GM12891 (cell line): ENCODE measurements around the gene SPRED2.

Experiments
- DNase-seq: peaks from one replicate; pipeline ENCODE4 v3.0.0; 2011; ENCODE audit warnings: low spot score; ENCODE audit not compliant: insufficient read length
- FAIRE-seq: peaks from 2 replicates; lab custom pipeline; 2011; peaks lifted over from hg19 to GRCh38; lab: Jason Lieb, UNC
- PAX5 ChIP-seq: IDR thresholded peaks from 2 replicates; pipeline ENCODE4 v1.6.1; 2011; ENCODE audit warnings: low read length, moderate library complexity, mild to moderate bottlenecking; ENCODE audit not compliant: insufficient read depth, severe bottlenecking
- POLR2A ChIP-seq: IDR thresholded peaks from 2 replicates; pipeline ENCODE4 v1.6.1; 2011; ENCODE audit warnings: low read depth, low read length, control low read depth
- POLR2AphosphoS5 ChIP-seq: IDR thresholded peaks from 2 replicates; pipeline ENCODE4 v1.6.1; 2011; ENCODE audit warnings: low read depth, low read length, control low read depth
- POU2F2 ChIP-seq: IDR thresholded peaks from 2 replicates; pipeline ENCODE4 v1.6.1; 2011; ENCODE audit warnings: low read depth, mild to moderate bottlenecking, control low read depth, low read length, moderate library complexity
- SPI1 ChIP-seq: IDR thresholded peaks from 2 replicates; pipeline ENCODE4 v1.6.1; 2011; ENCODE audit warnings: low read depth, low read length, control low read depth
- TAF1 ChIP-seq: IDR thresholded peaks from 2 replicates; pipeline ENCODE4 v1.6.1; 2011; ENCODE audit warnings: low read depth, low read length, control low read depth

The SPRED2 gene

GRCh38 chr2:65465857-65466256 lies 33.5 kb upstream of the SPRED2 start:
- FAIRE-seq: no peak

GRCh38 chr2:65465124-65465523 lies 32.7 kb upstream of the SPRED2 start:
- no peak for TF ChIP-seq POU2F2
- no peak for TF ChIP-seq POLR2AphosphoS5
- TF ChIP-seq POLR2A: no peak
- no peak for TF ChIP-seq SPI1
- TF ChIP-seq TAF1: no peak
- no peak for TF ChIP-seq PAX5
- FAIRE-seq (no peak), DNase-seq (no peak)

More at GRCh38 chr2:65465857-65466256, 33.5 kb upstream of the SPRED2 start:
- TF ChIP-seq POU2F2 (no peak), POLR2AphosphoS5 (no peak), TAF1 (no peak), SPI1 (no peak), POLR2A (no peak), PAX5 (no peak)
- DNase-seq: no peak

- no peak for FAIRE-seq
- no peak for DNase-seq
- TF ChIP-seq SPI1 (no peak), TAF1 (no peak), POLR2A (no peak), PAX5 (no peak), POLR2AphosphoS5 (no peak)
These were observed 32.2 kb upstream of the SPRED2 start for GRCh38 chr2:65464604-65465003.

DNA sequence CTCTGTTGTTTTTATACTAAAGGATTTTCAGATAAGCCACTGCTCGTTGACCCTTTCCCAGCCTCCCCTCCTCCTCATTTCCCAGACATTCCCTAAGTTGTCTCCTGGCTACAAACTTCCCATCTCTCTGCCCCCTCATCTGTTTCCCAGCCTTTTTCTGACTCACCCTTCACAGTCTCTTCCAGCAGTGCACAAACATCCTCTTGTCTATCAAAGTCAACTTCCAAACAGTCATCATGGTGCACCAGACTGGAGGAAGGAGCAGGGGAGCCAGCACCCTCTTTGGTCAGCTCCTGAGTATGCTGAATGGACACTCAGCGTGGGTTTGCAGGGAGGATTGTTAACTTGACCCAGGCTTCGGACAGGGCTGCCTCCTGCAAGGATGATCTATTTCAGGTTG lies 26.6 kb upstream of the SPRED2 start:
- DNase-seq: no peak
- TF ChIP-seq SPI1: no peak
- no peak for TF ChIP-seq TAF1
- no peak for TF ChIP-seq PAX5
- no peak for TF ChIP-seq POLR2A
- TF ChIP-seq POU2F2: no peak
- no peak for TF ChIP-seq POLR2AphosphoS5
- no peak for FAIRE-seq

GRCh38 chr2:65456886-65457285 lies 24.5 kb upstream of the SPRED2 start:
- FAIRE-seq: no peak
- TF ChIP-seq SPI1: no peak
- TF ChIP-seq PAX5: no peak
- no peak for TF ChIP-seq POLR2AphosphoS5
- no peak for TF ChIP-seq POLR2A
- TF ChIP-seq TAF1: no peak
- no peak for TF ChIP-seq POU2F2
- no peak for DNase-seq

DNA sequence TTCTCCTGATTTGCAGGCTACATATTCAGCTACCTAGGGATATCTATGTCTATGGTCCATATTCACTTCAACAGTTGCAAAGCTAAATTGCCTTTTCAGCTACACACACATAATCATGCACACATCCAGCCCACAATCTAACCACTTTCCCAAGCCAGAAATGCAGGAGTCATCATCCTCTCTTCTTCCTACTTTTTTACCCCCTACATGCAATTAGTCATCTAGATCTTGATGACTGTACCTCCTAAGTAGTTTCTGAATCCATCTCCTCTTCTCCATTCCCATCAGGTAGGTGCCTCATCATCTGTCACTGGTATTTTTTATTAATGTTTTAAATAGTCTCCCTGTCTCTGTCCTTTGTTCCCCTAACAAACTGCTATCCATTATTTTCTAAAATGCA lies 23.7 kb upstream of the SPRED2 start:
- TF ChIP-seq TAF1 (no peak), POLR2AphosphoS5 (no peak), PAX5 (no peak), POLR2A (no peak), POU2F2 (no peak), SPI1 (no peak)
- no peak for DNase-seq
- FAIRE-seq: no peak

- TF ChIP-seq POU2F2 (no peak), POLR2A (no peak), SPI1 (no peak), POLR2AphosphoS5 (no peak), TAF1 (no peak)
- no peak for DNase-seq
- no peak for FAIRE-seq
These were observed 21.5 kb upstream of the SPRED2 start for GRCh38 chr2:65453916-65454315.

DNA sequence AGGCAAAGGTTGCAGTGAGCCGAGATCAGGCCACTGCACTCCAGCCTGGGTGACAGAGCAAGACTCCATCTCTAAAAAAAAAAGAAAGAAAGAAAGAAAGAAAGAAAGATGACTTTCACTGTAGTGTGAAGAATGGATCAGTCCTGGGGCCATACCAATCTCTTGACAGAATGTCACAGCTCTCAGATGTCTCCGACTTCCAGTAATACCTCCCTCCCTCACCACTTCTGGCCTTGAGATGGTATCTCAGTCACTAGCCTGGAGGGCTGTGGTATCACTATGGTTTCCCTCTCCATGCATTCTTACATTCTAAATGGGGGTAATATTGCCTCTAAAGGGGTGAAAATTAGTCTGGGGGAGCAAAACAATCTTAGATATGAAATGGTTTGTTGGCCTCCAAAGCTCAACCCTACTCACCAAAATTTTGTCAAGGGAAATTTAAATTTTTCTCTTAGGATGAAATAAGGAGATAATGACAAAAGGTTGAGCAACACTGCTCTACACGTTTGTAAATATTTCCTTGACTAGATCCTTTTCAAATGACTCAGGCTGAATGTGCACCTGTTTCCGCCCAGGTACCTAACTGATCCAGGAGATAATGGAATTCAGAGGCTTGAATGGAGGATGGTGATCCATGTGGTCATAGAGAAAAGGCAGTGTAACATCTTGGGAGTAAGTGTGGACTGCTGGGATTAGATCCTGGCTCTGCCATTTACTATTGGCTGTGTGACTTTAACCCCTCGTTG lies 19.9 kb upstream of the SPRED2 start:
- FAIRE-seq (no peak), DNase-seq (no peak)
- TF ChIP-seq TAF1 (no peak), POU2F2 (no peak), SPI1 (no peak), PAX5 (no peak), POLR2A (no peak), POLR2AphosphoS5 (no peak)

- no peak for TF ChIP-seq TAF1
- TF ChIP-seq POLR2A: no peak
- TF ChIP-seq SPI1: no peak
- TF ChIP-seq PAX5: no peak
- TF ChIP-seq POLR2AphosphoS5: no peak
- TF ChIP-seq POU2F2: no peak
- DNase-seq (no peak), FAIRE-seq (no peak)
These were observed 18.4 kb upstream of the SPRED2 start for GRCh38 chr2:65450810-65451209.

- no peak for DNase-seq
- FAIRE-seq: no peak
- TF ChIP-seq TAF1 (no peak), POU2F2 (no peak), POLR2AphosphoS5 (no peak), SPI1 (no peak), POLR2A (no peak)
These were observed 18.0 kb upstream of the SPRED2 start for GRCh38 chr2:65450393-65450792.
